Activated CD4-positive, alpha-beta T cell treated with anti-CD3 and anti-CD28 coated beads, Interleukin-2, Interleukin-6, amounts not matched to agents 100 ng/mL and 50 ng/mL, durations not matched to agents 16 hours and 8 hours (primary cell): Measurements from ENCODE around the gene ENOX2.
"Not testable (repeated sequence)": the region's sequence is repeated elsewhere in the genome, so short reads cannot be mapped to it uniquely, and the experiment has no call there.

Experiments used
- DNase-seq: peaks from one replicate; pipeline ENCODE4 v3.0.0-alpha.2; 2020

Gene ENOX2

GRCh38 chrX:130902783-130903613 lies at the start of gene ENOX2:
ENOX2 (minus strand) TSS chrX:130903209; CDS start chrX:130703216, 199,993 bp downstream.
- DNase-seq: peak; percentile 92

GRCh38 chrX:130952266-130953043 lies 49.4 kb upstream of the ENOX2 start:
- DNase-seq: no peak

GRCh38 chrX:130944230-130944629 lies 41.2 kb upstream of the ENOX2 start:
- DNase-seq: peak; percentile 27

GRCh38 chrX:130937101-130937500 lies 34.1 kb upstream of the ENOX2 start:
- no peak for DNase-seq

- no peak for DNase-seq
These were observed 30.3 kb upstream of the ENOX2 start for GRCh38 chrX:130933358-130933757.

GRCh38 chrX:130920405-130920804 lies 17.4 kb upstream of the ENOX2 start:
- not testable (repeated sequence) for DNase-seq

GRCh38 chrX:130919676-130920075 lies 16.7 kb upstream of the ENOX2 start:
- not testable (repeated sequence) for DNase-seq

- not testable (repeated sequence) for DNase-seq
These were observed 15.5 kb upstream of the ENOX2 start for GRCh38 chrX:130918498-130918897.

- DNase-seq: peak; percentile 60
These were observed 13.8 kb upstream of the ENOX2 start for GRCh38 chrX:130916636-130917422.

GRCh38 chrX:130915302-130915701 lies 12.3 kb upstream of the ENOX2 start:
- DNase-seq: no peak

- DNase-seq: no peak
These were observed 6.6 kb upstream of the ENOX2 start for GRCh38 chrX:130909469-130910136.

GRCh38 chrX:130906776-130907175 lies 3.8 kb upstream of the ENOX2 start:
- DNase-seq: no peak

GRCh38 chrX:130902446-130902782 lies 595 bp downstream of the ENOX2 start:
- no peak for DNase-seq

GRCh38 chrX:130896802-130897501 lies 6.1 kb downstream of the ENOX2 start:
- no peak for DNase-seq

- DNase-seq: no peak
These were observed 7.0 kb downstream of the ENOX2 start for GRCh38 chrX:130896026-130896425.

GRCh38 chrX:130895299-130895698 lies 7.7 kb downstream of the ENOX2 start:
- no peak for DNase-seq

GRCh38 chrX:130893356-130894085 lies 9.5 kb downstream of the ENOX2 start:
- no peak for DNase-seq

- DNase-seq: no peak
These were observed 15.6 kb downstream of the ENOX2 start for GRCh38 chrX:130887376-130887775.

- no peak for DNase-seq
These were observed 17.0 kb downstream of the ENOX2 start for GRCh38 chrX:130885996-130886395.

- no peak for DNase-seq
These were observed 17.5 kb downstream of the ENOX2 start for GRCh38 chrX:130885508-130885907.

GRCh38 chrX:130884627-130885026 lies 18.4 kb downstream of the ENOX2 start:
- no peak for DNase-seq
